Thoracic aorta (tissue), 2 donors: ENCODE results near the gene MTMR8. TPM values are rescaled to one million over a fixed set of nuclear protein-coding genes. Genes with fewer than 3 reads are reported as not detected.

ENCODE experiments used
- ATAC-seq: fragments of 150-250 bp; one replicate; pipeline ENCODE4 v1.8.0; 2017; ENCODE audit warnings: low read depth; ENCODE audit not compliant: insufficient number of reproducible peaks, low FRiP score
- DNase-seq: peaks from one replicate; pipeline ENCODE4 v3.0.0-alpha.2; 2020; ENCODE audit warnings: low spot score
- H3K27ac ChIP-seq, 2 donors: fragments of 200-600 bp; sonication (generic); 1 replicate in 1 of 2; 2 replicates in 1 of 2; pipeline ENCODE4 v1.5.1; 2016; ENCODE audit warnings: mild to moderate bottlenecking in 2 of 2, moderate library complexity in 2 of 2
- H3K27me3 ChIP-seq: fragments of 200-600 bp; sonication (generic); replicated peaks from 2 replicates; pipeline ENCODE4 v1.6.0; 2016; ENCODE audit warnings: mild to moderate bottlenecking; ENCODE audit not compliant: insufficient read depth
- H3K36me3 ChIP-seq: fragments of 200-600 bp; sonication (generic); one replicate; pipeline ENCODE4 v1.5.1; 2016
- H3K4me1 ChIP-seq, 2 donors: fragments of 200-600 bp; sonication (generic); 1 replicate in 1 of 2; 2 replicates in 1 of 2; pipeline versions ENCODE4 v1.5.1 to v1.6.0; 2016; ENCODE audit warnings: low read depth in 2 of 2, mild to moderate bottlenecking in 1 of 2; ENCODE audit not compliant: control insufficient read depth in 1 of 2
- H3K4me3 ChIP-seq: fragments of 200-600 bp; sonication (generic); 2 replicates; pipeline ENCODE4 v1.5.1; 2016; ENCODE audit warnings: mild to moderate bottlenecking
- H3K9me3 ChIP-seq: fragments of 200-600 bp; sonication (generic); 2 replicates; pipeline ENCODE4 v1.5.1; 2016
- CTCF ChIP-seq: fragments of 200-600 bp; sonication (generic); IDR thresholded peaks from one replicate; pipeline ENCODE4 v1.5.1; 2019; ENCODE audit warnings: antibody characterized with exemption
- total RNA-seq, 2 donors: library from RNA; depleted of rRNA; stranded (reverse); fragments of >200 nt; gene quantifications; one replicate each; pipeline versions ENCODE4 v1.1.0 to v1.2.3, GENCODE V29; 2016

MTMR8 gene
- total RNA-seq, 2 donors from 2014 or later: 3.5 to 12.1 TPM

GRCh38 chrX:64265265-64265664, 130.0 kb downstream of the MTMR8 start:
- ATAC-seq (no peak), DNase-seq (no peak)
- Histone ChIP-seq H3K9me3 (no peaks in the 10 kb centered on the region), H3K36me3 (no peaks in the 10 kb centered on the region), H3K27me3 (no peaks in the 10 kb centered on the region), H3K4me3 (no peak overlapping the region), H3K4me1 (no peaks in the 10 kb centered on the region), H3K27ac (no peak overlapping the region)
- TF ChIP-seq CTCF: no peak

- DNase-seq: no peak
These were observed 164.9 kb downstream of the MTMR8 start, which contains the start of gene ASB12 for GRCh38 chrX:64230123-64230970. ASB12 (minus strand) TSS chrX:64230607; CDS start chrX:64225650, 4,957 bp downstream.

GRCh38 chrX:64229154-64229553, 166.1 kb downstream of the MTMR8 start:
- Histone ChIP-seq H3K4me3 (no peak overlapping the region), H3K27me3 (no peaks in the 10 kb centered on the region), H3K36me3 (no peaks in the 10 kb centered on the region), H3K27ac (no peak overlapping the region), H3K9me3 (no peaks in the 10 kb centered on the region), H3K4me1 (no peaks in the 10 kb centered on the region)
- ATAC-seq (no peak), DNase-seq (no peak)
- no peak for TF ChIP-seq CTCF

More at GRCh38 chrX:64230123-64230970, 164.9 kb downstream of the MTMR8 start, which contains the start of gene ASB12:
- no peak for ATAC-seq
- Histone ChIP-seq H3K27me3 (no peaks in the 10 kb centered on the region), H3K4me3 (no peak within 1 kb of the TSS), H3K4me1 (no peaks in the 10 kb centered on the region), H3K27ac (no peak within 1 kb of the TSS), H3K9me3 (no peaks in the 10 kb centered on the region), H3K36me3 (no peaks in the 10 kb centered on the region)
- TF ChIP-seq CTCF: no peak

Other genes with a start within 250 kb of the MTMR8 start
- 1 to 10 TPM; 7.9 to 8.8 TPM for gene AMER1, start 189.7 kb downstream of the MTMR8 start, total RNA-seq
- not detected for gene ASB12, start 164.8 kb downstream of the MTMR8 start, total RNA-seq